ENCODE data around the gene EMP1.
A peak's percentile ranks its signal among the peaks of the same experiment; 100 is the strongest.

EMP1 gene, protein sequence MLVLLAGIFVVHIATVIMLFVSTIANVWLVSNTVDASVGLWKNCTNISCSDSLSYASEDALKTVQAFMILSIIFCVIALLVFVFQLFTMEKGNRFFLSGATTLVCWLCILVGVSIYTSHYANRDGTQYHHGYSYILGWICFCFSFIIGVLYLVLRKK

DNA sequence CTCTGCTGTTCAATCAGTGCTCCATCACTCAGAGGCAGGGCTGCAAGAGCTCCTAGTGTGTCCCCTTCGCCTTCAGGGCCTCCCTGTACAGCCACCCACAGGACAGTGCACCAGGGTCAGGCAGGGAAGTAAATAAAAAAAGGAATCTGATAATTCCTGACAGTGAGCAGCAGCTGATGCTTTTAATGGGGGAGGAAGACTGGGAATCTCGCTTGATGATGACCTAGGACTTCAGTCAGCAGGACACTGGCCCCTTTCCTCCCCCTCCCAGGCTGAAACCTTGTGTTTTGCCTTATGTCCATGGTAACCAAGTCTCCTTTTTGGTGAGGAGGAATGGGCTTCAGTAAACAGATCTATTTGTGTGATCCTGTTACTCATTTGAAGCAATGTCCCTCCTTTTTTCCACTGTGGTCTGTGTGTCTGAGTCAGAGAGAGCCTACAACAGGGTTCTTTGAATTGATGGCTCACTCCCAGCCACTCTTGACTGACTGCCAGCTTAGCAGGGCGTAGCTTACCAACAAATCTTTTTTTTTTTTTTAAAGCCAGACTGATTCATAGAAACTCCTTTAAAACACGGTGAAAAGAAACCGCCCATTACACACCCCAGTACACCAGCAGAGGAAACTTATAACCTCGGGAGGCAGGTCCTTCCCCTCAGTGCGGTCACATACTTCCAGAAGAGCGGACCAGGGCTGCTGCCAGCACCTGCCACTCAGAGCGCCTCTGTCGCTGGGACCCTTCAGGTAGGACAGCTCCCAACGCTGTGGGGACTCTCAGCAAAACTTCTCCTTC lies at the start of gene EMP1:
Gene EMP1 (plus strand): TSS at position 597 of the 792 bp plus-strand sequence. CDS start 14,785 bp downstream, outside the sequence.
- H3K4me3 ChIP-seq, result peak within 1 kb of the TSS; percentile 6; the same call in 1 of the 2 replicates
- H3K9me3 ChIP-seq, result no peaks in the 10 kb centered on the region
- peaks cover 25% of the 10 kb centered on the region for H3K4me1 ChIP-seq
- DNase-seq (ENCODE audit: low spot score in 2 of 2), result peak; percentile 45 to 62
- in situ Hi-C loops (cut with MboI; ENCODE audit: low sequenced_read_pairs), result no loop called here
- no peaks in the 10 kb centered on the region for H3K27me3 ChIP-seq (ENCODE audit: low read depth)
- H3K36me3 ChIP-seq (replicated peaks), result no peaks in the 10 kb centered on the region

DNA sequence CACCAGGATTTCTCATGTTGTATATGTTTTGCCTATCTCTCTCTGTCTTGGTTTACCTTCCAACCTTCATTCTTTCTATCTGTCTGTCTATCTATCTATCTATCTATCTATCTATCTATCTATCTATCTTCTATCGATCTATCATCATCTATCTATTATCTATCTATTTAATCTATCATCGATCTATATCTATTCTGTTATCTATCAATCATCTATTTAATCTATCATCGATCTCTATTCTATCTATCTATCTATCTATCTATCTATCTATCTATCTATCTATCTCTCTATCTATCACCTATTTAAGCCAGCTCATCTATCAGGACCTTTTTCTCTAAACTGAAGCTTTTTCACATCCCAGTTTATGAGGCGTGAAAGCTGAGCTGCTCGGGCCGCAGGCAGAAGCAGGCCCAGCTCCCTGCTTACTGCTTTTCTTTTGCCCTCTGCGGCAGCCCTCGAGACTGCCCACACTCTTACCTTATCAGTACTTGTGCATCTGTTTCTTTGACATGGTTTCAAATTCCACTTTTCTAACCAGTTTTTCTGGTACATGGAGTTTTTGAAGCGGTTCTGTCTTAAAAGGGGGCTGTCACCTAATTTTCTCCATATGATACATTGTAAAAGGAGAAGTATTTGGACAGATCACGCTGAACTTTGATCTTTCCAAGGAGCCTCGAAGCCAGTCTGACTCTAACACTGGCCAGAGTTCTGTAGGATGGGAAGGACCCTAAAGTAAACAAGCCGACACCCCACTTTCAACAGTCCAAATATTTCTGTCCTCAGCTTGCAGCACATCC lies 48.6 kb upstream of the EMP1 start:
- Histone ChIP-seq H3K36me3 (replicated peaks) (no peaks in the 10 kb centered on the region), H3K4me3 (no peak overlapping the region), H3K9me3 (no peaks in the 10 kb centered on the region), H3K27me3 (ENCODE audit: low read depth) (no peaks in the 10 kb centered on the region), H3K4me1 (no peaks in the 10 kb centered on the region)
- in situ Hi-C loops (cut with MboI; ENCODE audit: low sequenced_read_pairs), result no loop called here
- DNase-seq (ENCODE audit: low spot score in 2 of 2), result no peak

DNA sequence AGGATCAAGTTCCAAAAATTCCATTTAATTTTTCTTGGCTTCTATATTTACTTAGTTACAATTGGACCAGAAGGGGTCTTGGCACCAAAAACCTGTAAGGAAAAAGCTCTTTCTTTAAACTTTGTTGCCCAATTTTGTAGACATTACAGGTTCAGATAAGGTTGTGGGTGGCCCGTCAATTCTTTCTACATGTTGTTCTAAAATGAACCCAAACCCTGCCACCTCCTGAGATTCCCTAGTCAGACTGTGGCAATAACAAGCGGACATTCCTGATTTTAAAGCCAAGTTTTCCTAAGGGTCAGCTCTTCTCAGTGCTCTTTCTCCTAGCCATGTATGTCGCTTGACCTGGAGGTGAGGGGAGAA lies 48.1 kb upstream of the EMP1 start:
- Histone ChIP-seq H3K27me3 (ENCODE audit: low read depth) (no peaks in the 10 kb centered on the region), H3K9me3 (no peaks in the 10 kb centered on the region), H3K4me3 (no peak overlapping the region), H3K36me3 (replicated peaks) (no peaks in the 10 kb centered on the region), H3K4me1 (no peaks in the 10 kb centered on the region)
- in situ Hi-C loops (cut with MboI; ENCODE audit: low sequenced_read_pairs), result no loop called here
- DNase-seq (ENCODE audit: low spot score in 2 of 2), result no peak

DNA sequence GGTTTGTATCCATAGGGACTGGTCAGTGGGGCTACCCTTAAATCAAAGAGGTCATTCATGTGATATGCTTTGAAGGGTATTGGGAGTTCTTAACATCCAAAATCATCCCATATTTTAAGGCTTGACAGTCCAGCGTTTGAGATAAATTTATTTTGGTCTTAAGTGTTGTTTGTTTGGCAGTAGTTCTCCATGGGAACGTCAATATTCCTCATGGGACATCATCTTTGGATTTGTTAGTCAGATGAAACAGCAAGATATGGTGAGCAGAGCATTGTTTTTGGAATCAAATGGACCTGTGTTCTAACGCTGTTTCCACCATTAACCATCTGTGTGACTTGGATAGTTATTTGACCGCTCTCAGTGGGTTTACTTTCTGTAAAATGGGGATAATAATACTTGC lies 47.1 kb upstream of the EMP1 start:
- H3K4me1 ChIP-seq, result no peaks in the 10 kb centered on the region
- H3K27me3 ChIP-seq (ENCODE audit: low read depth), result no peaks in the 10 kb centered on the region
- no peaks in the 10 kb centered on the region for H3K9me3 ChIP-seq
- no peaks in the 10 kb centered on the region for H3K36me3 ChIP-seq (replicated peaks)
- no peak for DNase-seq (ENCODE audit: low spot score in 2 of 2)
- in situ Hi-C loops (cut with MboI; ENCODE audit: low sequenced_read_pairs), result no loop called here
- no peak overlapping the region for H3K4me3 ChIP-seq

DNA sequence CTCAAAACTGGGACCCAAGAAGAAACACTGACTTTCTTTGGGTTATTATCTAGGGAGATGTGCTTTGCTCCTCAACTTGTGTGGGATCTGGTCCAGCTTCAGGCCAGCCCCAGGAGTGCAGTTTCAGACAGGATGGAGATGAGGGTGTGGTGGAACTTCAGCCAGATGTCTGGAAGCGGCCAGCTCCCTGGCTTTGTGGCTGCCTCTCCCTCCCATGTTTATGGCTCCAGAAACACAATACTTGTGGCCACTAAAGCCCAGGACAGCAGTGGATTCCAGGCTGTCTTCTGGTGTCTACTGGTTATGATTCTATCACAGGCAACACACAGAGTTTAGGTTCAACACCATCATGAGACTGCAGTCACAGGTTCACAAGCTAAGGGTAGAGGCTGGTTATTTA lies 44.2 kb upstream of the EMP1 start:
- no peaks in the 10 kb centered on the region for H3K36me3 ChIP-seq (replicated peaks)
- in situ Hi-C loops (cut with MboI; ENCODE audit: low sequenced_read_pairs), result no loop called here
- no peaks in the 10 kb centered on the region for H3K4me1 ChIP-seq
- no peak for DNase-seq (ENCODE audit: low spot score in 2 of 2)
- no peaks in the 10 kb centered on the region for H3K27me3 ChIP-seq (ENCODE audit: low read depth)
- H3K9me3 ChIP-seq, result no peaks in the 10 kb centered on the region
- no peak overlapping the region for H3K4me3 ChIP-seq

DNA sequence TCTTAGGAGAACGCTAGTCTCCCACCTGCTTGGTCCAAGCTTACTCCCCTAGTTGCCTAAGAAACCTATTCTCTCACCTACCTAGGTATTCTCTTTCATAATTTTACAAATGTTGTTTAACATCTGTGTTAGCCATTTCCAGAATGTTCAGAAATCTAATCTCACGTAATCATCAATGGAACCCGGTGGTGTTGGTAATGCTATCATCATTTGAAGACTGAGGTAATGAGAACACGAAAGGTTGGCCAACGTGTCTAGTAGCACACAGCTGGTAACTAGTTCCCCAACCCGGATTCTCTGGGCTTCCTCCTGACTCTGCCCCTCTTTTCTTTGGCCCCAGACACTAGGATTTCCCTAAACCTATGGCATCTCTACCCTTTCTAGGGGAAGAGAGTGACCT lies 43.8 kb upstream of the EMP1 start:
- in situ Hi-C loops (cut with MboI; ENCODE audit: low sequenced_read_pairs), result no loop called here
- no peaks in the 10 kb centered on the region for H3K4me1 ChIP-seq
- no peak for DNase-seq (ENCODE audit: low spot score in 2 of 2)
- H3K4me3 ChIP-seq, result no peak overlapping the region
- no peaks in the 10 kb centered on the region for H3K9me3 ChIP-seq
- no peaks in the 10 kb centered on the region for H3K27me3 ChIP-seq (ENCODE audit: low read depth)
- H3K36me3 ChIP-seq (replicated peaks), result no peaks in the 10 kb centered on the region

DNA sequence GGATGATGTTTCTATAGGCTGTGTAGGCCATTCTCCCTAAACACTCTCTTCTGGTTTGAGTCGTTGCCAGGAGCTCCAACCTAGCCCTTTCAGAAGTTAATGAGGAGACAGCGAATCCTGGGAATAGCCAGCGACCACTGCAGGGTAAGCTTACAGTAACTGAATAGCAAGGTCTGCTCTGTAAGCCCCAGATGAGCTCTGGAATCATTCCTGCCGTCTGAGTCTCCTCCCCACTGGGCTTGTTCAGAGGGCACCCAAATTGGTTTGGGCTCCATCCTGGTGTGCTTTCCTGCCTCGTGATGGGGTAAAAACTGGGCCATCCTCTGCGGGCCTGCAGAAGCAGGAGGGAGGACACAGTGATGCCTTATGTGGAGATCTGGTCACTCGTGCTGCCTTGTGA lies 43.3 kb upstream of the EMP1 start:
- H3K9me3 ChIP-seq, result no peaks in the 10 kb centered on the region
- no peak for DNase-seq (ENCODE audit: low spot score in 2 of 2)
- no peaks in the 10 kb centered on the region for H3K27me3 ChIP-seq (ENCODE audit: low read depth)
- H3K4me3 ChIP-seq, result no peak overlapping the region
- no peaks in the 10 kb centered on the region for H3K36me3 ChIP-seq (replicated peaks)
- in situ Hi-C loops (cut with MboI; ENCODE audit: low sequenced_read_pairs), result no loop called here
- no peaks in the 10 kb centered on the region for H3K4me1 ChIP-seq

DNA sequence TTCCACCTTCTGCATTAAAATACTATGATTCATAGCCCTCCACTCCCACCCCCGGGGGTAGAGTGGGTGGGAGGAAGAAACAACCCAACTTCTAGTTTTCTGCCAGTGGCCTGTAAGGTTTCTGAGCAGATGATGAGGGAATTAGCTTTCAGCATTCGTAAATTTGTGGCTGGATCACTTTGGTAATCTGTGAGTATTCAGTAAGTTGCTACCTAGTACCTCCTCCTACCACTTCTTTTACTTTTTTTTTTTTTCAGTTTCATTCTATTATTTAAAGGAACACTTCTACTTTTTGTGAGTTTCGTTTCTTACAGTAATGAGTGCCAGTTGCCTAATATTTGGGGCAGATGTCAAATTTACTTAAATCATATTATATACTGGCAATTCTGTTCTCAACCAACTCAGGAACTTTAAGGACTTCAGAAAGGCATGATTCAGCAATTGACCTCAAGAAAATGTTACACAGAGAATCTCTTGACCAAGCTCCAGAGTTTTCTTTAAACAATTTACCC lies 42.4 kb upstream of the EMP1 start:
- in situ Hi-C loops (cut with MboI; ENCODE audit: low sequenced_read_pairs), result no loop called here

DNA sequence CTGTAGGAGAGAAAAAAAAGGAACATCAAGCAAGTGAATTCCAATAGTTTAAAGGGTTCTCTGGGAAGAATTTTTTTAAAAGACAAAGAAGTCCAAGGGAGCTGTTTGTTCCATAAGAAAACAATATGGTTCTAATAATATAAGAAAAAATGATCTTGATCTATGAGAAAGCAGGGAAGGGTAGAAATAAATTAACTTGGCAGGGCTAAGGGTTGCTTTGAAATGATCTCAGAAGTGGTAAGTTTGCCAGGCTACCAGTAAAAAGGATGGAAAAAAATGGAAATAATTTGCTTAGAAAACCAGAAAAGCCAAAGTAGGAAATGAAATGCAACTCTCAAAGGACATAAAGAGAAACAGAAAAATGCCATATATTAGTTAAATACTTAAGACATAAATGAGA lies 41.7 kb upstream of the EMP1 start:
- H3K4me3 ChIP-seq, result no peak overlapping the region

More for the DNA sequence above, 42.4 kb upstream of the EMP1 start:
- no peaks in the 10 kb centered on the region for H3K9me3 ChIP-seq
- H3K4me3 ChIP-seq, result no peak overlapping the region
- H3K36me3 ChIP-seq (replicated peaks), result no peaks in the 10 kb centered on the region
- no peak for DNase-seq (ENCODE audit: low spot score in 2 of 2)
- H3K27me3 ChIP-seq (ENCODE audit: low read depth), result no peaks in the 10 kb centered on the region
- no peaks in the 10 kb centered on the region for H3K4me1 ChIP-seq

DNA sequence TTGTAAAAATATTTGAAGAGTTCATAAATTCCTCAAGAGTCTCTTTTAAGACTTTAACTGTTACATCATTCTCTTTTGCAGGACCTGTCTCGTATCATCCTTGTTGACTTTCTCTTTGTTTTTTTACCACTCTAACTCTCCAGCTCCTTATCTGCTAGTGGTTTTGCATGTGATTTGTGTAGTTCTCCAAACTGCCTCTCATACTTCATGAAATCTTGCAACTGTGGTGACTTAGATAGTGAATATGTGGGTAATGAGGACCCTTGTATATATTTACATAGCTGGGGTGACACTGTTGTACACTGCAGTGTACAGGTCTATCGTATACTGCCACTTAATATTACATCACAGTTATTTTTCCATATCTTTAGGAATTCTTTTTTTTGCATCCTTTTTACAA lies 40.2 kb upstream of the EMP1 start:
- no peaks in the 10 kb centered on the region for H3K36me3 ChIP-seq (replicated peaks)
- H3K4me3 ChIP-seq, result no peak overlapping the region
- in situ Hi-C loops (cut with MboI; ENCODE audit: low sequenced_read_pairs), result no loop called here
- H3K4me1 ChIP-seq, result no peaks in the 10 kb centered on the region
- H3K9me3 ChIP-seq, result no peaks in the 10 kb centered on the region
- DNase-seq (ENCODE audit: low spot score in 2 of 2), result no peak
- H3K27me3 ChIP-seq (ENCODE audit: low read depth), result no peaks in the 10 kb centered on the region

More for the DNA sequence above, 41.7 kb upstream of the EMP1 start:
- in situ Hi-C loops (cut with MboI; ENCODE audit: low sequenced_read_pairs), result no loop called here
- Histone ChIP-seq H3K27me3 (ENCODE audit: low read depth) (no peaks in the 10 kb centered on the region), H3K9me3 (no peaks in the 10 kb centered on the region), H3K4me1 (no peaks in the 10 kb centered on the region), H3K36me3 (replicated peaks) (no peaks in the 10 kb centered on the region)
- DNase-seq (ENCODE audit: low spot score in 2 of 2), result no peak

DNA sequence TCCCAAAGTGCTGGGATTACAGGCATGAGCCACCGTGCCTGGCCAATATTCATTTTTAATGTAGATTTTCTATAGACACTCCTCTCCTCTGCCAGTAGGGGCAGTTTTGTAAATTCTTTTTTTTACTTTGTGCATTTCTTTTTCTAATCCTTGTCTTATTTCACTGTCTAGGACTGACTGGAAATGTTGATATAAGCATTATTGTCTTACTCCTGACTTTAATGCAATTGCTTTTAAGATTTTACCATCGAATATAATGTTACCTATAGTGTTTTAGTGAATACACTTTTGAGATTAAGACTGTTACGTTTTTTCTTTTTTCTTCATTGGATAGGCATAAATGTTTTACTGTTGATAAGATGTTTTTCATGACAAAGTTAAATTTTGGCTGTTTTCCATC lies 35.4 kb upstream of the EMP1 start:
- H3K36me3 ChIP-seq (replicated peaks), result no peaks in the 10 kb centered on the region
- in situ Hi-C loops (cut with MboI; ENCODE audit: low sequenced_read_pairs), result no loop called here

DNA sequence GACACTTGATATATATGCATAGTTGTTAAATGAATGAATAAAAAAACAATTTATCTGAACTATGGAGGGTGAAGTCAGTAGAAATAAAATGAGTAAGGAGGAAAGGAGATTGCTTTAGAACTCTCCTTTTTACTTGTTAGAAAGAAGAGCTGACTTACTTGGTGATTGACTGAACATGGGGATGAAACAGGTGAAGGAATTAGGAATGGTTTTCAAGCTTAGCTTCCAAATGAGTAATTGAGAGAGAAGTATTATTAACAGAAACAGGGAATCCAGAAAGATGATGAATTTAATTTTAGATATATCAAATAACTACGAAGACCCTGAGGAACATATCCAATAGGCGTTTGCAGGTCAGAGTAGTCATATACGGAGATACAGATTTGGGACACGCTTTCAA lies 33.6 kb upstream of the EMP1 start:
- in situ Hi-C loops (cut with MboI; ENCODE audit: low sequenced_read_pairs), result no loop called here

More for the DNA sequence above, 35.4 kb upstream of the EMP1 start:
- Histone ChIP-seq H3K27me3 (ENCODE audit: low read depth) (no peaks in the 10 kb centered on the region), H3K4me1 (no peaks in the 10 kb centered on the region), H3K9me3 (no peaks in the 10 kb centered on the region), H3K4me3 (no peak overlapping the region)
- no peak for DNase-seq (ENCODE audit: low spot score in 2 of 2)

DNA sequence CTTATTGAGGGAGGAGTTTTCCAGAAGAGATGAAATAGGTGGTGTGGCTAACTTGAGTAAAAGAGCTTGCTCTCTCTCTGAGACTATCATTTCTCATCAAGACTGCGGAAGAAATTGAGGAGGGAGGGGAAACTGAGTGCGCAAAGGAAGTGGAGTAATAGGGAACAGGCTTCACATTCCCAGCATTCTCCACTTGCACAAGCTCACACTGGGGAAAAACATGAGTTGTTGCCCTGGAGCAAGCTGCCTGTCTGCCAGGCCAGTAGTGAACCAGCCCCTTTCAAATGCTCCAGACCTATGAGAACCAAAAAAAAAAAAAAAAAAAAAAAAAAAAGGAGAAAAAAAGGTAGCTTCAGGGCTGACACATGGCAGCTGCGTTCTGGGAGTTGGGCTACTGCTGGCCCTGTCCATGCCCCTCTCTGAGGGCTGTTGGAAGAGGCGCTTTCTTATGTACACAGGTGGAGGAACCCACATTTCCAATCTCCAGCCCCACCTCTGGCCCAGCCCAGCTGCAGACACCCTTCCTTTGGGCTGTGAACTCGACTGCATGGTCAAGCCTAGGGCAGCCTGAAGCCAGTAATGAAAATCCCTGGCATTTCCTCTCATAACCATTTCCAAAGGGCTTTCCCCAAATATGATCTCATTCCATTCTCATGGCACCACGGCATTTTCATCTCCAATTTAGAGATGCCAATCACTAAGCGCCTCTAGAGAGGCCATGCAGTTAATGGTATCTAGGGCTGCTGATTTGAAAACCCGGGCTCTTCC lies 32.5 kb upstream of the EMP1 start:
- Histone ChIP-seq H3K27me3 (ENCODE audit: low read depth) (no peaks in the 10 kb centered on the region), H3K4me1 (no peaks in the 10 kb centered on the region), H3K4me3 (no peak overlapping the region), H3K9me3 (no peaks in the 10 kb centered on the region), H3K36me3 (replicated peaks) (no peaks in the 10 kb centered on the region)
- in situ Hi-C loops (cut with MboI; ENCODE audit: low sequenced_read_pairs), result no loop called here
- DNase-seq (ENCODE audit: low spot score in 2 of 2), result no peak

More for the DNA sequence above, 33.6 kb upstream of the EMP1 start:
- no peaks in the 10 kb centered on the region for H3K36me3 ChIP-seq (replicated peaks)
- H3K9me3 ChIP-seq, result no peaks in the 10 kb centered on the region
- no peak overlapping the region for H3K4me3 ChIP-seq
- H3K27me3 ChIP-seq (ENCODE audit: low read depth), result no peaks in the 10 kb centered on the region
- no peaks in the 10 kb centered on the region for H3K4me1 ChIP-seq
- DNase-seq (ENCODE audit: low spot score in 2 of 2), result no peak

Data from HAP-1 (cell line).